NCI-H2107 treated with DMSO at 0.1 percent for 48 hours (cell line): ENCODE data around the gene ONECUT2.

Source experiments
- DNase-seq: peaks from one replicate; lab custom pipeline; 2025; ENCODE audit not compliant: unreplicated experiment; lab: John Stamatoyannopoulos, UW

ONECUT2 gene

DNA sequence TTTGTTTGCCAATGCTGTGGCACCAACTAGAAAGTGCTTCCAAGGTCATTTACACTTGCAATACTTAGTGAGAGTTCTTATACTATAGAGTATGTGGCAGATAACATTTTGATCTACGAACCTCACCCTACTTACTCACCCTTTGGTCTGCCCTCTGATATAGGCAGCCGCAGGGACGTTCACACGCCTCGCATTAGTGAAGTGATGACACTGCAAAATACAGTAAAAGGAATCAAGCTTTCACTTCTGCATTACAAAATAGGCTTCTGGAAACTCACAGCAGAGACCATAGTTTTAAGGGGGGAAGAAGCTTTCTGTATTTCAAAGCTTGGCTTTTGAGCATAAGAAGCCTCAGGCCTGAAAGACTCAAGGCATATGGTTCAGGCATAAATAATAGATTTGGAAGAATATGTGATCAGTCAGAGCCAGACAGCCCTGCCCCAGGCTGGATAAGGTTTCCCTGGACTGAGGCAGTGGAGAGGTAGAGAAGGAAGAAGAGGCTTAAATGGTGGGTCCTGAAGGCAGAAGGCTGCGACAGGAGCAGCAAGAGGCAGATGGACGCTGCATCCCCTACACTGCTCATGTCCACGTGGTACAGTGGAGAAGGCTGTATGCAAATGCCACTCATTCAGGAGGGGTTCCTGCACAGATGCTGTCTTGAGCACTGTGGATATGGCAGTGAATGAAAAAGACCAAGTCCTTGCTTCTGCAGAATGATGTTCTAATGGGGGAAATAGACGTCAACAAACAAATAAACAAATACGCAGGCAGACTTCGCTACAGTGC, 88.2 kb downstream of the ONECUT2 start:
- no peak for DNase-seq

GRCh38 chr18:57527556-57528229, 92.5 kb downstream of the ONECUT2 start:
- no peak for DNase-seq

GRCh38 chr18:57529151-57529550, 94.0 kb downstream of the ONECUT2 start:
- no peak for DNase-seq

- peak; percentile 26 for DNase-seq
Observed at GRCh38 chr18:57533006-57533867, 98.1 kb downstream of the ONECUT2 start.

DNA sequence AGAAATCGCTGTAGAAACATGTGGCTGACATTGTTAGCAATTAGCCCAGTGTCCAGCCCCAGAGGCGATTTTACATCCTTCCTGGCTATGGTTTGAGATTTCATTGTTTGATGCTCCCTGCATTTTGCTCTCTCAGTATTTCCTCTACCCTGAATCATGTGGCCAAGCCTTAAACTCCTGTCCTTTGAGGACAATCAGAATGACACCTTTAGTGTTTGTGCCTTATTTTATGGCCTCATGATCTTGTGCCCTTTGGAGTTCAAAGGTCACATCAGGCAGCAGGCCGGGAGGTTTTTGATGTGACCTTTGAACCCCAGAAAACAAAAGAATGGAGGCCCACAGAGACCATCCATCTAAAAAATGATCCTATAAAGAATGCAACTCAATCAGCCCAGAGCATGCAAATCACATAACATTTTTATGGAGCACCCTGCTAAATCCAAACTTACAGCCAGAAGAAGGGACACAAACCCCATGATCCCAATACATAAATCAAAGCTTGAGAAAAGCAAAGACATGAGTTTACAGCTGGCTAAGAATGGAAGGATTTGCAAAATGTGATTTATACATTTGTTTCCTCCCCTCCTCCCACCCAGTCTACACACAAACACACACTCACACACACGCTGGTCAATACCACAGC, 98.8 kb downstream of the ONECUT2 start:
- no peak for DNase-seq

DNA sequence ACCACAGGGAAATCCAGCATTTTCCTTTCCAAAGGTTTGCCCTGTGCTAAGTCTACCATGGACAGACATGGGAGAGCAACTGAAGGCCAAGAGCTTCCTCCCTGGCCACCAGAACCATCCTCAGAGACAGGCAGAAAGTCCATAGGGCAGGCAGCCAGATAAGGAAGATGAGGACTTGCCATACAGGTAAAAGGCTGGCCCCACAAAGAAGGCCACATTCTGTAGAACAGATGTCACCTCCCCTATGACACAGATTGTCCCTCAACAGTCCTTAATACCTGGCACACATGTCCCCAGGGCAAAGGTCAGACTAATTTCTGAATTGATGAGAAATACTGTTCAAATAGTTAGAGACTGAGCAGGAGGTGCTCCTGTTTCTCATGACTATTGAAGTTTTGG, 99.3 kb downstream of the ONECUT2 start:
- no peak for DNase-seq

GRCh38 chr18:57538614-57539013, 103.4 kb downstream of the ONECUT2 start:
- DNase-seq, result no peak

DNA sequence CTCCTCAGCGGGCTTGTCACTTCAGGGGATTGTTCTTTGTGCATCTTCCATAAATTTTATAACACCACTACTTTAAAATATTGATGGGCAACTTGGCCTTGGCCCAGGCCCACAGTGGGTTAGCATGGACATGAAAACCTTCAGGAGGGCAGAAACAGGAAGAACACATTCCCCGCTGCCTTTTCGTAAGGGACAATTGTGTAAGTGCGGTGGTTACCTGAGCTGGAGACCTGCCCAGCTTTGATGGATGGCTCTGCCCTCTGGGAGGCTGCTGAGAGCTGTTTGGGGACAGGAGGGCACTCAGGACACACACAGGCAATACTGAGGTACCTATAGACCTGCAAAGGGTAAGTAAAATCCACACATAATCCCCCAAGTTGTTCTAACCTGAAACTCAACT, 104.5 kb downstream of the ONECUT2 start:
- no peak for DNase-seq
